ENCODE results near the gene MSRB3.
"Not testable (repeated sequence)": the region's sequence is repeated elsewhere in the genome, so short reads cannot be mapped to it uniquely, and the experiment has no call there.

The MSRB3 gene

GRCh38 chr12:65278576-65279368 lies at the start of gene MSRB3:
Gene MSRB3, plus strand, starts transcription at chr12:65278683. Its CDS starts 29,897 bp downstream, at chr12:65308580.
- no peak for DNase-seq

- no peak for DNase-seq
Observed at GRCh38 chr12:65229441-65229840, 49.0 kb upstream of the MSRB3 start.

- DNase-seq: no peak
Observed at GRCh38 chr12:65232476-65233077, 45.9 kb upstream of the MSRB3 start.

DNA sequence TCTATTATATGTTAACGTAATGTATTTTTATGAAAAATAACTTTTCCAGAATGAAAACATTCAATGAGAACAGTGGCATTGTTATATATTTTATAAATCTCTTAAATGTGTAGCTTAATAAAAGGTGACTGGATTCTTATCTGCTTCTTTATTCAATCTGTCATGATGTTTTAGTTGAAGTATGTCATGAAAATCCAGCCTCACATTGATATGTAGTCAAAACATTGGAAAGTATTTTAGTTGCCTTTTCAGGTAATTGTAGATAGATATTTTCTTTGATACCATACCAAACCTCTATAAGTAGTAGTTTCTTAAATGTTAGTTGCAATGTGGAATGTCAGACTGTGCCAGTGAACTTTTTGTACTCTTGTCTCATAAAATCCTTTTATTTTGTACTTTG lies 41.3 kb upstream of the MSRB3 start:
- DNase-seq: no peak

DNA sequence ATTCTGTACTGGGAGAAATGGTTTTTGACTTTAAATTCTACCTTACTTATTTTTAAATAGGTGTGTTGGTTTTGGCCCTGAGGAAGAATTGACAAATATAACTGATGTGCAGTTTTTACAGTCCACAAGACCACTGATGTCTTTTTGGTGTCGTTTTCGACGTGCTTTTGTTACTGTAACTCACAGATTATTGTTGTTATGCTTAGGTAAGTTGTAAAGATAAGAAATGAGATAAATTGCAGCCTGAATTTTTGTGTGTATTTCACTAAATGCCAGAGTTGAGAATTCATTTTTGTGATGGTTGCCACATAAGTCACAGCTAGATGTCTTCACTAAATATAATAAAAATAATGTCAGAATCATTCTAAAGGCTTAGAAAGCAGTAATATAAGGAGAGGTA lies 39.9 kb upstream of the MSRB3 start:
- no peak for DNase-seq

- no peak for DNase-seq
Observed at GRCh38 chr12:65248656-65249633, 29.5 kb upstream of the MSRB3 start.

DNA sequence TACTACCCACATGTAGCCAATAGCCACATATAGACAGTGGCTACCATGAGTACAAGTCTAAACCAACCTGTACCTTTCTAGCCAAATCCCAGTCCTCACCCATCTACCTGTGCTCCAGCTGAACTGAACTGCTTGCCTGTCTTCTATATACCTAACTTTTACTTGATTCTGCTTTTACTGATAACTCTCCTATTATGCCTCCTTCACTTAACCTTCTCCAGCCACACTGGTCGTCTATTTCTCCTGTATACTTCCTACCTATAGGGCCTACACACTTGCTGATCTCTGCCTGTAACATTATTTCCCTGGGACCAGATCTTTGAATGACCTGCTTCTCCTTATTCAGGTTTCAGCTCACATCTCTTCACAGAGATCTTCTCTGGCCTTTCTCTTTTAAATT lies 26.0 kb upstream of the MSRB3 start:
- no peak for DNase-seq

DNA sequence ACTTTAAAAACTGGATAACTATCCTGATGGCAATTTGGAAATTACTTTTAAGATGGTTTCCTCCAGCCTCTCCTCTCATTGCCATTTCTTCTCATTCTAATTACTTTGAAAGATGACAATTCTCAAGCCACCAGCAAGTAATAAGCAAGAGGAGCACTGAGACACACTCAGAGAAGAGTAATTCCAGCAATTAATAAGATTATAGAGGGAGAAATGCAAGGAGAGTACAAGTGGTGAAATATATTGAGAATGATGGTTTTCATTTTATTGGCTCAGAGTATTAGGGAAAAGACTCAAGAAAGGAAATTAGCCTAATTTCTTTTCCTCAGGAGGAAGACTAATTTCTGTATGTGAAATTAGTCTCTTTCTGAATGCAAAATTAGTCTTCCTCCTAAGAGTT lies 20.5 kb upstream of the MSRB3 start:
- DNase-seq: no peak

GRCh38 chr12:65259501-65259900 lies 19.0 kb upstream of the MSRB3 start:
- DNase-seq: no peak

- DNase-seq: no peak
Observed at GRCh38 chr12:65263777-65264176, 14.7 kb upstream of the MSRB3 start.

GRCh38 chr12:65266408-65266807 lies 12.1 kb upstream of the MSRB3 start:
- DNase-seq: no peak

GRCh38 chr12:65269603-65270002 lies 8.9 kb upstream of the MSRB3 start:
- no peak for DNase-seq

DNA sequence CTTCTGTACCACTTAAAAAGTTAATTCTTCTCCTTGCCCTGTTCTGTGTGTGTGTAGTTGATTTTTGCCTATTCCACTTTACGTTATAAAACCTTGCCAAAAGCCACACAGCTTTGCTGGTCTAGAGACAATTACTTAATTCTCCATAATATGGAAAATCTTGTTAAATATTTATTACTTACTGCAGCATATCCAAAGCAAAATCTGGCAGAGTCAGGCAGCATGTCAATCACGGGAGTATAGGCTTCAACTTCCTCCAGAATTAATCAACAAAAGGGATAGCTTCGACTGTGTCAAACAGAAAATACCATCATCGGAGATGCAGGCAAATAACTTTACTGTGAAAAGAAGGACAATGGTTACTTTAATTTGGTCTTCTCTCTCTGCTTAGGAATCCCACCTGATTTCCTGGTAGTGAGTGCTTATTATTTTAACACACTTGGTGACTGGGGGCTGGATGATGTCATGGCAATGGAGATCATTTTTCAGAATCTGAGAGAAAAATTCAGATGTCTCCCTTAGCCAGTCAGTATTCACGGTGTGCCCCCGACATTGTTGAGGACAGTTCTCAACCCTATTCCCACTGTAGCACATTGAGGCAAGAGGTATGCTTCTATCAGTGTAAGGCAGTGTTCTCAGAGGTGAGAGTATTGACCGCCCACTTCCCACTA lies 3.7 kb upstream of the MSRB3 start:
- no peak for DNase-seq

DNA sequence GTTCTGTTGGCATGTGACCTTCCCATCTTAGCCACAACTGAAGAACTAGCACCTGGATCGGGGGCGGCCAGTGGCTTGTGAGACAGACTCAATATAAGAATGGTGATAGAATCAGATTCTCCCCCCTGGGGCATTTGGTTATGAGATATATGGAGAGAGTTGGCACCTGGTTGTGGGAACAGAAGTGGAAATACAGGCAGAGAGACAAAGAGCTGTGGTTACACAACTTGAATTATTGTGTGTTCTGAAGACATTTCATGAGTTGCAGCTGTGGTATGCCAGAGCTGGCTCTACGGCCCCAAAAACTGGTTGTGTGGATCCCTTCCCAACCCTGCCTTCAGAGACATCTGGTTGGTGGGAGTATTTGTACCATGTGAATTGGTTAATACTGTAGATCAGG lies 2.9 kb upstream of the MSRB3 start:
- DNase-seq: no peak

DNA sequence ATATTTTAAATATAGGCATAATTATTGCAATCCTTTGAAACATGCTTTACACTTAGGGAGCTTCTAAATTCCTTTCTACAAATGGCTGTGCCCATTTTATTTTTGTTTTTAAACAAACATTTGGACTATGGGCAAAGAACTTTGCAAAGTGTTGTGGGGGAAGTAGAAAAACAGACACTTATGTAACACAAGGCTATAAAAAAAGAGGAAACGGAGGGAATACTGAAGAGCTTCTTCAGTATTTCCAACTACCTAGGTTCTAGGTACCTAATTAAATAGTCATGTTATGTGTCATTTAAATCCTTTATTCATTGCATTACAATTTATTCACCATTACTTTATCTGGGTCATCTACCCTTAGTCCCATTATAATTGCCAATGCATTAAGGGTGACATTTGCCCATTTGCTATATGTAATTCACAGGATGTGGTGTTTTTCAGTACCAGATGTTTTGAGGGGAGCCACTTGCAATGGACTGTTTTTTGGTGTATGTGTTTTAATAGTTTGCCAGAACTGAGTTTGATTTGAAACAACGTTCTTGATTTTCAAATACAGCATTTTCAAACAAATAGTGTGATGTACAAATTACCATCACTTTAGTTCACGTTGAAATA lies 1.5 kb upstream of the MSRB3 start:
- DNase-seq: no peak

- no peak for DNase-seq
Observed at GRCh38 chr12:65277994-65278575, 398 bp upstream of the MSRB3 start.

- no peak for DNase-seq
Observed at GRCh38 chr12:65279369-65280112, 1.1 kb downstream of the MSRB3 start.

- DNase-seq: no peak
Observed at GRCh38 chr12:65280306-65280705, 1.8 kb downstream of the MSRB3 start.

DNA sequence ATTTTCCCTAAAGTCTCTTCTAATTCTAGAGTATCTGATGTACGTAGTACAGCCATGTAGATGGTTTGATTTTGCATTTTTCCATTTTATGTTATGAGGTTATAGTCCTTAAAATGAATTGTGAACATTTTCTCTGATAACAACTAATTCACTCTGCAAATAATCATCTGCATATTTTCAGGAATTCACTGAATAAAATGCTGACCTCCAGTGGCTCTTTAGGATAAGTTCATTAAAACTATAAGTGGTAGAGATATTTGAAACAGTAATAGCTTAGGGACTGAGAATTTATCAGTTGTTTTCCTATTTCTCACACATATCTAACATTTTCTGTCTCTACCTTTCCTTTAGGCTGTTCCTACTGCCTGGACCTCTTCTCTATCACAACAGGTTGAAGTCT lies 4.4 kb downstream of the MSRB3 start:
- DNase-seq: no peak

DNA sequence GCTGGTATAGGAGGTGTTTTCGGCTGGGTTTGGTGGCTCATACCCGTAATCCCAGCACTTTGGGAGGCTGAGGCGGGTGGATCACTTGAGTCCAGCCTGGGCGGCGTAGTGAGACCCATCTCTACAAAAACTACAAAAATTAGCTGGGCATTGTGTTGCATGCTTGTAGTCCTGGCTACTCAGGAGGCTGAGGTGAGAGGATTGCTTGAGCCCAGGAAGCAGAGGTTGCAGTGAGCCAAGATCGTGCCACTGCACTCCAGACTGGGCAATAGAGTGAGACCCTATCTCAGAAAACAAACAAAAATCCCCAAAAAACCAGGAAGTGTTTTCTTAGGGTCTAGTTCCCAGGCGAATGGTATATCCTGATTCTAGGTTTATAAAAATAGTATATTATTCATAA lies 7.0 kb downstream of the MSRB3 start:
- not testable (repeated sequence) for DNase-seq

GRCh38 chr12:65287426-65287825 lies 8.9 kb downstream of the MSRB3 start:
- DNase-seq: no peak
